Measurements from ENCODE around the gene BTNL9. TPM values are rescaled to one million over a fixed set of nuclear protein-coding genes. Genes with fewer than 3 reads are reported as not detected.

BTNL9 gene
- polyA plus RNA-seq, 1 of the 3 experiments (the other 2 are of a cell fraction) = not detected

DNA sequence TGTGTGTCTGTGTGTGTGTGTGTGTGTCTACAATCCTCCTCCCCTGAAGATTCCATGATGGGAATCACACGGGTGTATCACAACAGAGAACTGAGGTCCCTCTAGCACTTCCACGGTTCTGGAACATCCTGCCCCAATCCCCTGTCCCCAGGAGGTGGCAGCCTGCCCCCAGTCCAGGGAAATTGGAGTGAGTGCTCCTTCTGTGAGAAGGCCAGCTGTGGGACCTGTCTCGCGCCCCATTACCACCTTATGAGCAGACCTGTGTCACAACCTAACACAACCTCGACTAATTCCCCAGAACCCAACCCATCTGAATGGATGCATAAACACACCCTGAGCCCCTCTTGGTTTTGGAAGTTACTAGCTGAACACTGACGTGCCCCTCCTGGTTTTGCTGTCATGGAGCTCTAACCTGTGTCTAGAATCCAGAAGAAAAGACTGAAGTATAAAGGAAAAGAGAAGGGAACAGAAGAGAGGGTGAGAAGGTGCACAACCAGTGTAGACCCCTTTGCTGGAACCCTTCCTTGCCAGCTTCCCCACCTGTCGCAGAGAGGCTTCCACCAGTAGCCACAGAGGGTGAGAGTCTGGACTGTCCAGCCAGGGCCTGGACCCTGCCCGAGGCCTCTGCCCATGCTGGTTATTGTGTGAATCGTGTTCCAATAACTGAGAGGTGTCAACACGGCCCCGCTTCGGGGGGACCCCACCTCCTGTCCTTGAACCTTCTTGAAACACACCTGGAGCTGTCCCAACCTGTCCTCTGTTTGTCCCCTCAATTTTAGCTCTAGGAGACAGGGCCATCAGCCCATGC is 3.4 kb downstream of the BTNL9 start:
- ChIA-PET POLR2A (no interaction called here), CTCF (interaction anchor here (1.4 kb wide), 1 partner anchor 10 kb away, joined by 3 read pairs; no protein-coding TSS in a partner anchor)
- no peaks in the 10 kb centered on the region for H3K36me3 ChIP-seq (replicated peaks in 1 of 2; ENCODE audit: control insufficient read depth in 1 of 2, insufficient read depth in 2 of 2, low read length in 1 of 2)
- no peak overlapping the region for H2AFZ ChIP-seq (ENCODE audit: low read depth)
- no peak overlapping the region for H3K4me3 ChIP-seq (ENCODE audit: low read depth in 2 of 2, low read length in 1 of 2)
- H3K4me1 ChIP-seq (ENCODE audit: control insufficient read depth in 1 of 2, insufficient read depth in 2 of 2, low read depth in 1 of 2, low read length in 1 of 2) = no peaks in the 10 kb centered on the region
- H3K9me3 ChIP-seq = no peaks in the 10 kb centered on the region
- WGBS (ENCODE audit: low lambda C conversion rate) = 13% methylated on average over 11 of the region's 12 CpGs
- no peaks in the 10 kb centered on the region for H4K20me1 ChIP-seq (ENCODE audit: insufficient read depth)
- no peak overlapping the region for H3K27ac ChIP-seq (ENCODE audit: low read depth in 2 of 2, low read length in 1 of 2)
- H3K27me3 ChIP-seq (ENCODE audit: insufficient read depth) = peaks cover 60% of the 10 kb centered on the region
- no peak overlapping the region for H3K9ac ChIP-seq
- H3K4me2 ChIP-seq = no peak overlapping the region
- H3K79me2 ChIP-seq (ENCODE audit: insufficient read depth) = no peaks in the 10 kb centered on the region
- H3K9me2 ChIP-seq = no peaks in the 10 kb centered on the region
- H3F3A ChIP-seq (replicated peaks; ENCODE audit: insufficient read depth) = no peaks in the 10 kb centered on the region
- no peak for DNase-seq
- TF ChIP-seq JUND (IDR thresholded peaks at IDR 0.05) = no peak
- TF ChIP-seq EZH2phosphoT487 (IDR thresholded peaks at IDR 0.05; ENCODE audit: borderline replicate concordance, low read depth) = no peak
- no peak for TF ChIP-seq TAF1 (IDR thresholded peaks at IDR 0.05; ENCODE audit: borderline replicate concordance, low read depth, low read length)
- no peak for TF ChIP-seq USF2 (IDR thresholded peaks at IDR 0.05; ENCODE audit: borderline replicate concordance, low read depth, low read length)
- no peak for TF ChIP-seq GABPA (IDR thresholded peaks at IDR 0.05; ENCODE audit: low read depth)
- no peak for TF ChIP-seq CHD2 (IDR thresholded peaks at IDR 0.05; ENCODE audit: low read length, partially characterized antibody)
- no peak for TF ChIP-seq IRF3 (IDR thresholded peaks at IDR 0.05; ENCODE audit: low read depth, low read length)
- no peak for TF ChIP-seq NRF1 (IDR thresholded peaks at IDR 0.05; ENCODE audit: low read depth, low read length)
- no peak for TF ChIP-seq EP300 (IDR thresholded peaks at IDR 0.05; ENCODE audit: borderline replicate concordance in 1 of 2, low read depth in 1 of 2, low read length in 1 of 2)
- TF ChIP-seq YY1 (IDR thresholded peaks at IDR 0.05; ENCODE audit: low read depth) = no peak

- Histone ChIP-seq H3K27me3 (ENCODE audit: insufficient read depth) (peaks cover 53% of the 10 kb centered on the region), H3K79me2 (ENCODE audit: insufficient read depth) (no peaks in the 10 kb centered on the region), H3K9ac (no peak overlapping the region), H4K20me1 (ENCODE audit: insufficient read depth) (no peaks in the 10 kb centered on the region), H3K4me3 (ENCODE audit: low read depth in 2 of 2, low read length in 1 of 2) (no peak overlapping the region), H3K27ac (ENCODE audit: low read depth in 2 of 2, low read length in 1 of 2) (no peak overlapping the region), H3K4me2 (no peak overlapping the region), H2AFZ (ENCODE audit: low read depth) (no peak overlapping the region), H3F3A (replicated peaks; ENCODE audit: insufficient read depth) (no peaks in the 10 kb centered on the region), H3K4me1 (ENCODE audit: control insufficient read depth in 1 of 2, insufficient read depth in 2 of 2, low read depth in 1 of 2, low read length in 1 of 2) (no peaks in the 10 kb centered on the region), H3K9me2 (no peaks in the 10 kb centered on the region), H3K9me3 (no peaks in the 10 kb centered on the region), H3K36me3 (replicated peaks in 1 of 2; ENCODE audit: control insufficient read depth in 1 of 2, insufficient read depth in 2 of 2, low read length in 1 of 2) (no peaks in the 10 kb centered on the region)
- ChIA-PET CTCF (no interaction called here), POLR2A (no interaction called here)
- 4% methylated on average over 10 of the region's 10 CpGs for WGBS (ENCODE audit: low lambda C conversion rate)
- DNase-seq = no peak
- TF ChIP-seq, protein P1, sequence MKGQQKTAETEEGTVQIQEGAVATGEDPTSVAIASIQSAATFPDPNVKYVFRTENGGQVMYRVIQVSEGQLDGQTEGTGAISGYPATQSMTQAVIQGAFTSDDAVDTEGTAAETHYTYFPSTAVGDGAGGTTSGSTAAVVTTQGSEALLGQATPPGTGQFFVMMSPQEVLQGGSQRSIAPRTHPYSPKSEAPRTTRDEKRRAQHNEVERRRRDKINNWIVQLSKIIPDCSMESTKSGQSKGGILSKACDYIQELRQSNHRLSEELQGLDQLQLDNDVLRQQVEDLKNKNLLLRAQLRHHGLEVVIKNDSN (IDR thresholded peaks at IDR 0.05; ENCODE audit: borderline replicate concordance, low read depth) = no peak
- TF ChIP-seq TEAD4 (IDR thresholded peaks at IDR 0.05; ENCODE audit: borderline replicate concordance, insufficient read depth) (no peak), NRF1 (IDR thresholded peaks at IDR 0.05; ENCODE audit: low read depth, low read length) (no peak), MXI1 (IDR thresholded peaks at IDR 0.05; ENCODE audit: low read depth, low read length) (no peak), RAD21 (IDR thresholded peaks at IDR 0.05; ENCODE audit: low read length) (no peak), SIN3A (IDR thresholded peaks at IDR 0.05; ENCODE audit: borderline replicate concordance, low read depth, low read length) (no peak), ELF1 (IDR thresholded peaks at IDR 0.05) (no peak), FOSL2 (IDR thresholded peaks at IDR 0.05; ENCODE audit: borderline replicate concordance, low read depth) (no peak), CHD2 (IDR thresholded peaks at IDR 0.05; ENCODE audit: low read length, partially characterized antibody) (no peak), NFIC (IDR thresholded peaks at IDR 0.05; ENCODE audit: borderline replicate concordance) (no peak), SMC3 (IDR thresholded peaks at IDR 0.05; ENCODE audit: low read depth, low read length) (no peak), FOXJ3 (CRISPR knock-in tag; IDR thresholded peaks at IDR 0.05) (no peak), EP300 (IDR thresholded peaks at IDR 0.05; ENCODE audit: borderline replicate concordance in 1 of 2, low read depth in 1 of 2, low read length in 1 of 2) (no peak), CTCF (IDR thresholded peaks at IDR 0.05) (no peak), JUND (IDR thresholded peaks at IDR 0.05) (no peak), GABPA (IDR thresholded peaks at IDR 0.05; ENCODE audit: low read depth) (no peak), USF2 (IDR thresholded peaks at IDR 0.05; ENCODE audit: borderline replicate concordance, low read depth, low read length) (no peak)
These were observed 4.1 kb downstream of the BTNL9 start for GRCh38 chr5:181044093-181044599.

All from SK-N-SH (cell line).